T-cell (primary cell): Measurements from ENCODE around the gene IL11. TPM values are rescaled to one million over a fixed set of nuclear protein-coding genes. Genes with fewer than 3 reads are reported as not detected.

Experiments used
- ATAC-seq, 4 experiments: fragments of 200-7000 bp in 3 of 4; fragments of 150-1000 bp in 1 of 4; cut with Tn5 transposase; replicated peaks in 1 of 4; 1 replicate in 3 of 4; 2 replicates in 1 of 4; pipeline ENCODE4 v1.10.0; 2021; ENCODE audit warnings: moderate library complexity in 3 of 4, mild to moderate bottlenecking in 2 of 4, moderate number of reproducible peaks in 1 of 4
- CTCF ChIA-PET, 2 donors: fragments of 300-600 bp; sonication (Branson Sonifier 250); formaldehyde crosslinking; loops; one replicate each; lab custom pipeline; 2022; ENCODE audit warnings: antibody characterized with exemption in 2 of 2; lab: Charles Lee
- POLR2A ChIA-PET, 2 donors: fragments of 300-600 bp; sonication (Branson Sonifier 250); formaldehyde crosslinking; loops; one replicate each; lab custom pipeline; 2022; ENCODE audit warnings: antibody characterized with exemption in 2 of 2; lab: Charles Lee
- DNase-seq, 35 experiments: peaks; one replicate each; pipeline versions ENCODE4 v3.0.0 to v3.0.0-alpha.2; 2013 to 2023
- H3K27ac ChIP-seq: one replicate; pipeline ENCODE4 v1.5.1; 2013; ENCODE audit warnings: low read length
- H3K27me3 ChIP-seq, 2 experiments: replicated peaks in 1 of 2; 1 replicate in 1 of 2; 2 replicates in 1 of 2; pipeline versions ENCODE4 v1.6.1 to v1.7.0; 2013; ENCODE audit warnings: low read length in 1 of 2, mixed read lengths in 1 of 2; ENCODE audit not compliant: control insufficient read depth in 2 of 2, insufficient read depth in 2 of 2; ENCODE audit errors: extremely low read depth in 1 of 2
- H3K36me3 ChIP-seq, 2 donors: 1 replicate in 1 of 2; 2 replicates in 1 of 2; pipeline versions ENCODE4 v1.6.1 to v1.7.0; 2013; ENCODE audit warnings: low read length in 1 of 2; ENCODE audit not compliant: control insufficient read depth in 2 of 2, insufficient read depth in 1 of 2; ENCODE audit errors: extremely low read depth in 1 of 2
- H3K4me1 ChIP-seq, 2 experiments: 1 replicate in 1 of 2; 2 replicates in 1 of 2; pipeline versions ENCODE4 v1.6.1 to v1.7.0; 2013; ENCODE audit warnings: low read length in 2 of 2, mixed read lengths in 1 of 2; ENCODE audit not compliant: insufficient read depth in 2 of 2, control insufficient read depth in 1 of 2; ENCODE audit errors: extremely low read depth in 1 of 2
- H3K4me3 ChIP-seq, 2 donors: 1 replicate in 1 of 2; 2 replicates in 1 of 2; pipeline versions ENCODE4 v1.5.1 to v1.7.0; 2013; ENCODE audit warnings: mild to moderate bottlenecking in 2 of 2, low read length in 1 of 2, moderate library complexity in 1 of 2; ENCODE audit not compliant: control insufficient read depth in 1 of 2; ENCODE audit errors: extremely low read depth in 1 of 2
- H3K9me3 ChIP-seq: 2 replicates; pipeline ENCODE4 v1.7.0; 2013
- H3K27ac Mint-ChIP-seq, 2 donors: one replicate each; pipeline ENCODE4 v1.8.0; 2020 to 2021; ENCODE audit warnings: mild to moderate bottlenecking in 2 of 2, mixed read lengths in 2 of 2
- H3K27me3 Mint-ChIP-seq, 2 donors: one replicate each; pipeline ENCODE4 v1.8.0; 2021 to 2022; ENCODE audit warnings: mixed read lengths in 2 of 2
- H3K36me3 Mint-ChIP-seq: one replicate; pipeline ENCODE4 v1.8.0; 2021; ENCODE audit warnings: mixed read lengths
- H3K4me1 Mint-ChIP-seq, 3 donors: one replicate each; pipeline ENCODE4 v1.8.0; 2020 to 2022; ENCODE audit warnings: mixed read lengths in 3 of 3, mild to moderate bottlenecking in 1 of 3
- H3K4me3 Mint-ChIP-seq, 3 donors: one replicate each; pipeline ENCODE4 v1.8.0; 2020 to 2022; ENCODE audit warnings: mild to moderate bottlenecking in 3 of 3, mixed read lengths in 3 of 3, moderate library complexity in 3 of 3
- H3K9me3 Mint-ChIP-seq, 3 donors: one replicate each; pipeline ENCODE4 v1.8.0; 2020 to 2022; ENCODE audit warnings: mixed read lengths in 3 of 3
- WGBS: methylation state at CpG from one replicate; pipeline ENCODE4 v1.1.5; 2013; ENCODE audit warnings: missing lambda C conversion rate; ENCODE audit not compliant: insufficient coverage; 5-methylcytosine and 5-hydroxymethylcytosine counted together
- total RNA-seq, 35 experiments: library from RNA in 6 of 35; stranded (reverse) in 6 of 35; fragments of 120-200 nt in 1 of 35; gene quantifications; one replicate each; pipeline versions ENCODE4 v1.2.1 to v1.2.4 and lab custom pipeline; 2013 to 2026

Gene IL11
- total RNA-seq, 5 donors from 2014 or later (not counting 1 experiment from before 2014, with no cell fraction given), result 0.53 to 0.96 TPM; not detected in 3

- ChIA-PET CTCF (no interaction called here), POLR2A (no interaction called here)
- no peaks in the 10 kb centered on the region for H3K9me3 ChIP-seq
- no peak within 1 kb of the TSS for H3K27ac ChIP-seq
- ATAC-seq (no peak), DNase-seq (no peak)
- peaks cover 0 to 4% of the 10 kb centered on the region in 2 donors for H3K36me3 ChIP-seq
- no peak within 1 kb of the TSS for H3K4me3 ChIP-seq
- Mint-ChIP-seq H3K27me3 (peaks cover 14 to 30% of the 10 kb centered on the region in 2 donors), H3K4me3 (no peak within 1 kb of the TSS), H3K27ac (no peak within 1 kb of the TSS), H3K9me3 (no peaks in the 10 kb centered on the region), H3K36me3 (peaks cover under 1% of the 10 kb centered on the region), H3K4me1 (peaks cover under 1 to 6% (median 5%) of the 10 kb centered on the region in 3 donors)
- H3K27me3 ChIP-seq, result peaks cover 4 to 56% of the 10 kb centered on the region in 2 experiments
- 55% methylated on average over 12 of the region's 21 CpGs for WGBS
- no peaks in the 10 kb centered on the region for H3K4me1 ChIP-seq
These were observed 6.1 kb upstream of the IL11 start, which contains the start of gene TMEM190 for GRCh38 chr19:55376241-55376933. TSS of gene TMEM190 (plus strand) at chr19:55376826. CDS start at chr19:55376854, 28 bp downstream.

- POLR2A ChIA-PET, result interaction anchor here in 1 of 2 donors (0.7 kb wide), 1 partner anchor 52 kb away, joined by 4 read pairs; no protein-coding TSS in a partner anchor
- CTCF ChIA-PET, result no interaction called here
- H3K9me3 ChIP-seq, result no peaks in the 10 kb centered on the region
- peaks cover 9 to 14% (median 14%) of the 10 kb centered on the region in 3 donors for H3K4me1 Mint-ChIP-seq
- H3K9me3 Mint-ChIP-seq, result no peaks in the 10 kb centered on the region
- H3K27me3 ChIP-seq, result peaks cover 4 to 76% of the 10 kb centered on the region in 2 experiments
- no peaks in the 10 kb centered on the region for H3K36me3 Mint-ChIP-seq
- peaks cover 27 to 43% of the 10 kb centered on the region in 2 donors for H3K27me3 Mint-ChIP-seq
- WGBS, result 44% methylated on average over 17 of the region's 31 CpGs
- ATAC-seq (no peak), DNase-seq (no peak)
- no peak overlapping the region for H3K27ac ChIP-seq
- peak overlapping the region in 1 of 2 donors; percentile 2 for H3K27ac Mint-ChIP-seq
- no peak overlapping the region for H3K4me3 ChIP-seq
- H3K36me3 ChIP-seq, result peaks cover 0 to 4% of the 10 kb centered on the region in 2 donors
- peaks cover 0 to 12% of the 10 kb centered on the region in 2 experiments for H3K4me1 ChIP-seq
- H3K4me3 Mint-ChIP-seq, result no peak overlapping the region
These were observed 3.9 kb upstream of the IL11 start for GRCh38 chr19:55373993-55374757.

- peaks cover 4 to 84% of the 10 kb centered on the region in 2 experiments for H3K27me3 ChIP-seq
These were observed 3.2 kb upstream of the IL11 start for GRCh38 chr19:55373306-55373992.

GRCh38 chr19:55372316-55373081 is 2.2 kb upstream of the IL11 start:
- 38% methylated on average over 17 of the region's 24 CpGs for WGBS
- ATAC-seq, result no peak
- H3K27me3 Mint-ChIP-seq, result peaks cover 27 to 52% of the 10 kb centered on the region in 2 donors

More at GRCh38 chr19:55373306-55373992, 3.2 kb upstream of the IL11 start:
- no peaks in the 10 kb centered on the region for H3K9me3 ChIP-seq
- H3K4me3 Mint-ChIP-seq, result no peak overlapping the region
- CTCF ChIA-PET, result interaction anchor here in 1 of 2 donors (0.5 kb wide), 1 partner anchor 170 kb away, joined by 3 read pairs; no protein-coding TSS in a partner anchor
- no peak overlapping the region for H3K4me3 ChIP-seq
- no peaks in the 10 kb centered on the region for H3K9me3 Mint-ChIP-seq
- no peaks in the 10 kb centered on the region for H3K36me3 Mint-ChIP-seq
- ATAC-seq (no peak), DNase-seq (no peak)
- H3K36me3 ChIP-seq, result peaks cover 0 to 4% of the 10 kb centered on the region in 2 donors
- peaks cover 9 to 14% (median 14%) of the 10 kb centered on the region in 3 donors for H3K4me1 Mint-ChIP-seq
- POLR2A ChIA-PET, result no interaction called here
- WGBS, result 36% methylated on average over 6 of the region's 9 CpGs
- H3K4me1 ChIP-seq, result peaks cover 0 to 18% of the 10 kb centered on the region in 2 experiments
- H3K27me3 Mint-ChIP-seq, result peaks cover 27 to 48% of the 10 kb centered on the region in 2 donors
- no peak overlapping the region for H3K27ac ChIP-seq
- H3K27ac Mint-ChIP-seq, result peak overlapping the region in 1 of 2 donors; percentile 2

GRCh38 chr19:55369653-55370304 is 484 bp downstream of the IL11 start:
- peaks cover 4 to 91% of the 10 kb centered on the region in 2 experiments for H3K27me3 ChIP-seq
- H3K36me3 ChIP-seq, result no peaks in the 10 kb centered on the region
- no peak overlapping the region for H3K27ac ChIP-seq
- ChIA-PET POLR2A (no interaction called here), CTCF (no interaction called here)
- Mint-ChIP-seq H3K27me3 (peaks cover 27 to 45% of the 10 kb centered on the region in 2 donors), H3K4me3 (peak overlapping the region; percentile 59 to 81 (median 65)), H3K4me1 (peaks cover 9 to 16% (median 14%) of the 10 kb centered on the region in 3 donors), H3K9me3 (no peaks in the 10 kb centered on the region), H3K27ac (peak overlapping the region in 1 of 2 donors; percentile 39), H3K36me3 (no peaks in the 10 kb centered on the region)
- ATAC-seq (peak; percentile 59 to 72 (median 70)), DNase-seq (peak in 10 of 35 experiments; percentile 18 to 50 (median 31))
- H3K4me1 ChIP-seq, result peaks cover 0 to 18% of the 10 kb centered on the region in 2 experiments
- no peaks in the 10 kb centered on the region for H3K9me3 ChIP-seq
- H3K4me3 ChIP-seq, result peak overlapping the region; percentile 17 to 56
- 2% methylated on average over 45 of the region's 59 CpGs for WGBS

More at GRCh38 chr19:55372316-55373081, 2.2 kb upstream of the IL11 start:
- ChIA-PET CTCF (interaction anchor here (0.5 kb wide), 2 partner anchors 34 to 169 kb away, joined by 3 read pairs; no protein-coding TSS in a partner anchor), POLR2A (interaction anchor here in 1 of 2 donors (0.6 kb wide), 1 partner anchor 47 kb away, joined by 4 read pairs; no protein-coding TSS in a partner anchor)
- no peaks in the 10 kb centered on the region for H3K36me3 Mint-ChIP-seq
- DNase-seq, result peak in 1 of 35 experiments; percentile 25
- peaks cover 0 to 4% of the 10 kb centered on the region in 2 donors for H3K36me3 ChIP-seq
- H3K27ac Mint-ChIP-seq, result no peak overlapping the region
- peaks cover 4 to 93% of the 10 kb centered on the region in 2 experiments for H3K27me3 ChIP-seq
- H3K4me1 Mint-ChIP-seq, result peaks cover 9 to 16% (median 14%) of the 10 kb centered on the region in 3 donors
- no peaks in the 10 kb centered on the region for H3K9me3 ChIP-seq
- H3K4me3 ChIP-seq, result no peak overlapping the region
- peaks cover 0 to 18% of the 10 kb centered on the region in 2 experiments for H3K4me1 ChIP-seq
- no peak overlapping the region for H3K4me3 Mint-ChIP-seq
- H3K9me3 Mint-ChIP-seq, result no peaks in the 10 kb centered on the region
- no peak overlapping the region for H3K27ac ChIP-seq
